ENCODE data around the gene SHISA9.
"Not testable (repeated sequence)": the region's sequence is repeated elsewhere in the genome, so short reads cannot be mapped to it uniquely, and the experiment has no call there.

Gene SHISA9

GRCh38 chr16:12901597-12902461 lies at the start of gene SHISA9:
Gene SHISA9, plus strand, starts transcription at chr16:12901598.
- no peak for DNase-seq

GRCh38 chr16:12853972-12854371 lies 47.4 kb upstream of the SHISA9 start:
- DNase-seq, result no peak

- not testable (repeated sequence) for DNase-seq
Measured at GRCh38 chr16:12857435-12857834, 44.0 kb upstream of the SHISA9 start.

- DNase-seq, result no peak
Measured at GRCh38 chr16:12862327-12862726, 39.1 kb upstream of the SHISA9 start.

GRCh38 chr16:12862941-12863340 lies 38.5 kb upstream of the SHISA9 start:
- DNase-seq, result no peak

- no peak for DNase-seq
Measured at GRCh38 chr16:12866981-12867551, 34.3 kb upstream of the SHISA9 start.

GRCh38 chr16:12868169-12868568 lies 33.2 kb upstream of the SHISA9 start:
- DNase-seq, result no peak

GRCh38 chr16:12868788-12869187 lies 32.6 kb upstream of the SHISA9 start:
- no peak for DNase-seq

GRCh38 chr16:12869698-12870427 lies 31.5 kb upstream of the SHISA9 start:
- no peak for DNase-seq

GRCh38 chr16:12871784-12872183 lies 29.6 kb upstream of the SHISA9 start:
- no peak for DNase-seq

- no peak for DNase-seq
Measured at GRCh38 chr16:12874186-12874585, 27.2 kb upstream of the SHISA9 start.

GRCh38 chr16:12876778-12877177 lies 24.6 kb upstream of the SHISA9 start:
- no peak for DNase-seq

GRCh38 chr16:12878973-12879372 lies 22.4 kb upstream of the SHISA9 start:
- no peak for DNase-seq

- DNase-seq, result no peak
Measured at GRCh38 chr16:12879812-12880211, 21.6 kb upstream of the SHISA9 start.

- DNase-seq, result no peak
Measured at GRCh38 chr16:12881182-12881581, 20.2 kb upstream of the SHISA9 start.

GRCh38 chr16:12881740-12882139 lies 19.7 kb upstream of the SHISA9 start:
- no peak for DNase-seq

GRCh38 chr16:12885742-12886141 lies 15.7 kb upstream of the SHISA9 start:
- no peak for DNase-seq

GRCh38 chr16:12891836-12892235 lies 9.6 kb upstream of the SHISA9 start:
- DNase-seq, result no peak

GRCh38 chr16:12893050-12893750 lies 8.2 kb upstream of the SHISA9 start:
- DNase-seq, result no peak

- DNase-seq, result no peak
Measured at GRCh38 chr16:12896562-12896961, 4.8 kb upstream of the SHISA9 start.

- no peak for DNase-seq
Measured at GRCh38 chr16:12898551-12898950, 2.8 kb upstream of the SHISA9 start.

GRCh38 chr16:12899529-12900143 lies 1.8 kb upstream of the SHISA9 start:
- DNase-seq, result no peak

GRCh38 chr16:12900156-12900555 lies 1.2 kb upstream of the SHISA9 start:
- DNase-seq, result no peak

All from stimulated activated naive CD4-positive, alpha-beta T cell (primary cell).